ENCODE results near the gene LGALS3BP. TPM values are rescaled to one million over a fixed set of nuclear protein-coding genes. Genes with fewer than 3 reads are reported as not detected.
A peak's percentile ranks its signal among the peaks of the same experiment; 100 is the strongest.

The LGALS3BP gene
- total and polyA plus RNA-seq, 2 of the 8 experiments (the other 6 are each of a cell fraction or from before 2014, with no cell fraction given) = 56.1 to 61.6 TPM

DNA sequence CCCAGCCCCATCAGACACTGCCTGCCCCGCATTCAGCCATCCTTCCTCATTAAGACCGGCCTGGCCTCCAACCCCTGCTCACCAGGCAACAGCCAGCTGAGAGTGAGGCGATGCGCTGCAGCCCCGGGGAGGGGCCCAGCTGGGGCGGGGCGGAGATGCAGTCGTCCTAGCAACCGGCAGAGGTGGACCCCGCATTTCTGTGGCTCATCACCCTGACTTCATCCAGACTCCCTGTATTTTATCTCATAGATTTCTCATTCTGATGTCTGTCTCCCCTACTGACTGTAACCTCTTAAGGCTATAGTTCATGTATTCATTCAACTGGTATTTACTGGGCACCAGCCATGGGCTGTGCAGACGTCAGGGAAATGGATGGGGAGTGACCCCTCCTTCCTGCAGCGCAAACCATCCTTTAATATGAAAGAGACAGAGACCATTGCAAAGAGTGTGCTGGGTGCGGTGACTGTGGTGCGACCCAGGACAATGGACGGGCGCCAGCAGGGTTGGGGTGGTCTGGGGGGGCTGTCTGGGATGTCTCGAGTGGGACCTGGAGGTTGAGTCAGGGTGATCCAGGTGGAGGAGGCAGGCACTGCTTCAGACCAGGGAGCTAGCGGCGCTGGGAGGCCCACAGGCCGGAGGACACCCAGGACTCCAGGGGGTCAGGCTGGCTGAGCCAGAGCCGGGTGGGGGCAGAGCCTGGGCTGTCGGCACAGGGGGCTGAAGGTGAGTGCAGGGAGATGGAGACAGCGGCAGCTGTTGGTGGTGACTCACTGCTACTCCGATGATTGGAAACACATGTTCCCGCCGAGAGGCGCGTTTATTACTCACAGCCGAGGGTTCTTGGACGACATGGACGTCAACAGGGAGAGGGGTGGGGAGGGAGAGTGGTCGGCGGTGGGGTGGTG lies 44.1 kb downstream of the LGALS3BP start:
- Histone ChIP-seq H4K5ac (ENCODE audit: insufficient read length, low read depth, low read length) (no peak overlapping the region), H2BK20ac (ENCODE audit: low read length) (no peak overlapping the region), H3K56ac (replicated peaks; ENCODE audit: insufficient read length, low read depth, low read length) (no peak overlapping the region), H2BK5ac (ENCODE audit: low read depth, low read length) (no peak overlapping the region), H2AK5ac (ENCODE audit: low read depth, low read length) (no peak overlapping the region), H3K9ac (replicated peaks in 1 of 4; ENCODE audit: extremely low read depth in 1 of 4, low read depth in 3 of 4, low read length in 3 of 4) (no peak overlapping the region), H3K27me3 (replicated peaks in 1 of 4; ENCODE audit: control insufficient read depth in 3 of 4, extremely low read depth in 1 of 4, insufficient read depth in 3 of 4, low read length in 3 of 4) (no peaks in the 10 kb centered on the region; a peak in 1 of 7 replicates), H4K91ac (replicated peaks; ENCODE audit: insufficient read length, low read length) (no peak overlapping the region), H3K36me3 (ENCODE audit: control insufficient read depth in 2 of 4, insufficient read depth in 4 of 4, low read length in 3 of 4) (no peaks in the 10 kb centered on the region), H3K9me3 (ENCODE audit: insufficient read depth in 2 of 2, low read depth in 1 of 2, low read length in 1 of 2) (no peaks in the 10 kb centered on the region), H3K4me1 (replicated peaks in 1 of 4; ENCODE audit: control insufficient read depth in 3 of 4, insufficient read depth in 4 of 4, low read length in 3 of 4) (peaks cover 0 to 19% (median 8%) of the 10 kb centered on the region in 4 experiments; a peak in 5 of 7 replicates), H2AFZ (ENCODE audit: low read length) (no peak overlapping the region), H3K18ac (ENCODE audit: extremely low read depth, low read length) (no peak overlapping the region), H3K4me2 (ENCODE audit: insufficient read depth in 1 of 2, low read depth in 2 of 2, low read length in 2 of 2) (no peak overlapping the region), H4K8ac (ENCODE audit: extremely low read depth, insufficient read depth, low read length) (no peak overlapping the region), H3K79me1 (ENCODE audit: low read depth, low read length) (no peaks in the 10 kb centered on the region), H3K14ac (ENCODE audit: insufficient read length) (no peak overlapping the region), H3K23me2 (ENCODE audit: low read depth, low read length) (no peaks in the 10 kb centered on the region), H3K4ac (replicated peaks; ENCODE audit: insufficient read length, low read depth, low read length) (no peak overlapping the region), H4K20me1 (replicated peaks in 1 of 2; ENCODE audit: control insufficient read depth in 1 of 2, insufficient read depth in 2 of 2, low read length in 2 of 2) (no peaks in the 10 kb centered on the region), H2BK12ac (ENCODE audit: low read depth, low read length) (no peak overlapping the region), H2BK15ac (ENCODE audit: low read length) (peak overlapping the region; percentile 29; the same call in 1 of the 2 replicates), H3K23ac (ENCODE audit: insufficient read length) (no peak overlapping the region), H3K27ac (ENCODE audit: low read depth, low read length) (no peak overlapping the region), H2BK120ac (replicated peaks; ENCODE audit: low read depth, low read length) (no peak overlapping the region), H3K4me3 (ENCODE audit: extremely low read depth in 1 of 4, insufficient read depth in 2 of 4, low read depth in 3 of 4, low read length in 4 of 4) (no peak overlapping the region), H3K79me2 (ENCODE audit: control insufficient read depth in 1 of 2, insufficient read depth in 2 of 2, low read length in 2 of 2) (no peaks in the 10 kb centered on the region)
- FAIRE-seq = no peak
- ChIA-PET POLR2A (ENCODE audit: partially characterized antibody) (interaction anchor here (1.7 kb wide), 1 partner anchor 70 kb away, joined by 3 read pairs; no protein-coding TSS in a partner anchor), CTCF (ENCODE audit: partially characterized antibody) (interaction anchor here (0.8 to 6.5 kb wide), 5 partner anchors 17 to 70 kb away, joined by 3 to 35 read pairs (median 3); no protein-coding TSS in a partner anchor)
- 90% methylated on average over 29 of the region's 33 CpGs; no CpG with 5 or more reads in 1 of the 2 experiments for WGBS, 2 experiments (ENCODE audit: extremely low coverage in 1 of 2, insufficient coverage in 1 of 2, insufficient read length in 1 of 2, insufficient replicate concordance in 2 of 2, low coverage in 1 of 2, low lambda C conversion rate in 2 of 2, missing lambda C conversion rate in 1 of 2)
- DNase-seq (ENCODE audit: low read depth in 1 of 2, low spot score in 2 of 2) = no peak
- TF ChIP-seq MAFK (IDR thresholded peaks at IDR 0.05; ENCODE audit: low read depth, low read length) (no peak), KDM5A (IDR thresholded peaks at IDR 0.05; ENCODE audit: low read length) (no peak), POLR2AphosphoS5 (IDR thresholded peaks at IDR 0.05; ENCODE audit: low read depth, low read length) (no peak), SP2 (IDR thresholded peaks at IDR 0.05; ENCODE audit: low read length) (no peak), JUND (IDR thresholded peaks at IDR 0.05; ENCODE audit: low read length) (no peak), BCL11A (IDR thresholded peaks at IDR 0.05; ENCODE audit: low read depth in 2 of 2, low read length in 2 of 2) (no peak), POU5F1 (IDR thresholded peaks at IDR 0.05; ENCODE audit: low read depth, low read length) (no peak), SUZ12 (IDR thresholded peaks at IDR 0.05; ENCODE audit: low read length) (no peak)
- TF ChIP-seq, protein P1, sequence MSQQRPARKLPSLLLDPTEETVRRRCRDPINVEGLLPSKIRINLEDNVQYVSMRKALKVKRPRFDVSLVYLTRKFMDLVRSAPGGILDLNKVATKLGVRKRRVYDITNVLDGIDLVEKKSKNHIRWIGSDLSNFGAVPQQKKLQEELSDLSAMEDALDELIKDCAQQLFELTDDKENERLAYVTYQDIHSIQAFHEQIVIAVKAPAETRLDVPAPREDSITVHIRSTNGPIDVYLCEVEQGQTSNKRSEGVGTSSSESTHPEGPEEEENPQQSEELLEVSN (IDR thresholded peaks at IDR 0.05) = no peak
- TF ChIP-seq, protein P2, sequence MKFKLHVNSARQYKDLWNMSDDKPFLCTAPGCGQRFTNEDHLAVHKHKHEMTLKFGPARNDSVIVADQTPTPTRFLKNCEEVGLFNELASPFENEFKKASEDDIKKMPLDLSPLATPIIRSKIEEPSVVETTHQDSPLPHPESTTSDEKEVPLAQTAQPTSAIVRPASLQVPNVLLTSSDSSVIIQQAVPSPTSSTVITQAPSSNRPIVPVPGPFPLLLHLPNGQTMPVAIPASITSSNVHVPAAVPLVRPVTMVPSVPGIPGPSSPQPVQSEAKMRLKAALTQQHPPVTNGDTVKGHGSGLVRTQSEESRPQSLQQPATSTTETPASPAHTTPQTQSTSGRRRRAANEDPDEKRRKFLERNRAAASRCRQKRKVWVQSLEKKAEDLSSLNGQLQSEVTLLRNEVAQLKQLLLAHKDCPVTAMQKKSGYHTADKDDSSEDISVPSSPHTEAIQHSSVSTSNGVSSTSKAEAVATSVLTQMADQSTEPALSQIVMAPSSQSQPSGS (IDR thresholded peaks at IDR 0.05; ENCODE audit: low read length) = no peak

All from H1 (cell line).